Measurements from ENCODE around the gene YBX3.

YBX3 gene

GRCh38 chr12:10668526-10668925, 54.6 kb downstream of the YBX3 start:
- DNase-seq, result no peak

GRCh38 chr12:10667581-10667980, 55.5 kb downstream of the YBX3 start:
- DNase-seq, result no peak

- no peak for DNase-seq
Observed at GRCh38 chr12:10664499-10664898, 58.6 kb downstream of the YBX3 start.

- DNase-seq, result no peak
Observed at GRCh38 chr12:10663869-10664268, 59.3 kb downstream of the YBX3 start.

- DNase-seq, result peak; percentile 14
Observed at GRCh38 chr12:10661338-10661737, 61.8 kb downstream of the YBX3 start.

- no peak for DNase-seq
Observed at GRCh38 chr12:10654003-10654402, 69.1 kb downstream of the YBX3 start.

GRCh38 chr12:10652192-10652591, 70.9 kb downstream of the YBX3 start:
- DNase-seq, result no peak

Data from fibroblast of upper back skin (primary cell).